ENCODE data around the gene TLR1.

The TLR1 gene

GRCh38 chr4:38804654-38805295 lies at the start of gene TLR1:
TSS of gene TLR1 (minus strand) at chr4:38804791. CDS start at chr4:38798831, 5,960 bp downstream.
- peak; percentile 52 for TF ChIP-seq CTCF (IDR thresholded peaks at IDR 0.05; ENCODE audit: low read depth, low read length)
- H3K4me3 ChIP-seq (ENCODE audit: low read depth, low read length): no peak within 1 kb of the TSS
- in situ Hi-C loops (cut with HindIII; ENCODE audit: low sequenced_read_pairs): no loop called here
- peak; percentile 74 for DNase-seq (ENCODE audit: low read depth, low spot score)

- in situ Hi-C loops (cut with HindIII; ENCODE audit: low sequenced_read_pairs): no loop called here
- DNase-seq (ENCODE audit: low read depth, low spot score): no peak
Observed at GRCh38 chr4:38846015-38846414, 41.4 kb upstream of the TLR1 start.

GRCh38 chr4:38842994-38843393 lies 38.4 kb upstream of the TLR1 start:
- in situ Hi-C loops (cut with HindIII; ENCODE audit: low sequenced_read_pairs): no loop called here

More at GRCh38 chr4:38846015-38846414, 41.4 kb upstream of the TLR1 start:
- no peak overlapping the region for H3K4me3 ChIP-seq (ENCODE audit: low read depth, low read length)
- no peak for TF ChIP-seq CTCF (IDR thresholded peaks at IDR 0.05; ENCODE audit: low read depth, low read length)

GRCh38 chr4:38837849-38838248 lies 33.3 kb upstream of the TLR1 start:
- H3K4me3 ChIP-seq (ENCODE audit: low read depth, low read length): no peak overlapping the region
- DNase-seq (ENCODE audit: low read depth, low spot score): peak; percentile 27
- no peak for TF ChIP-seq CTCF (IDR thresholded peaks at IDR 0.05; ENCODE audit: low read depth, low read length)
- in situ Hi-C loops (cut with HindIII; ENCODE audit: low sequenced_read_pairs): no loop called here

More at GRCh38 chr4:38842994-38843393, 38.4 kb upstream of the TLR1 start:
- H3K4me3 ChIP-seq (ENCODE audit: low read depth, low read length): no peak overlapping the region
- DNase-seq (ENCODE audit: low read depth, low spot score): no peak
- TF ChIP-seq CTCF (IDR thresholded peaks at IDR 0.05; ENCODE audit: low read depth, low read length): no peak

GRCh38 chr4:38837334-38837733 lies 32.7 kb upstream of the TLR1 start:
- H3K4me3 ChIP-seq (ENCODE audit: low read depth, low read length): no peak overlapping the region
- in situ Hi-C loops (cut with HindIII; ENCODE audit: low sequenced_read_pairs): no loop called here
- no peak for DNase-seq (ENCODE audit: low read depth, low spot score)
- no peak for TF ChIP-seq CTCF (IDR thresholded peaks at IDR 0.05; ENCODE audit: low read depth, low read length)

GRCh38 chr4:38834570-38834969 lies 30.0 kb upstream of the TLR1 start:
- no peak overlapping the region for H3K4me3 ChIP-seq (ENCODE audit: low read depth, low read length)
- DNase-seq (ENCODE audit: low read depth, low spot score): no peak
- no peak for TF ChIP-seq CTCF (IDR thresholded peaks at IDR 0.05; ENCODE audit: low read depth, low read length)
- in situ Hi-C loops (cut with HindIII; ENCODE audit: low sequenced_read_pairs): no loop called here

Measured in astrocyte of the spinal cord (primary cell).